ELR (cell line): ENCODE data around the gene TPSB2.
"Not testable (repeated sequence)": the region's sequence is repeated elsewhere in the genome, so short reads cannot be mapped to it uniquely, and the experiment has no call there.

Experiments
- DNase-seq: peaks from one replicate; pipeline ENCODE4 v3.0.0-alpha.2; 2015; ENCODE audit warnings: low read depth

Gene TPSB2

GRCh38 chr16:1240436-1240835 is 10.5 kb upstream of the TPSB2 start, which contains the start of gene TPSAB1:
TPSAB1 (plus strand) TSS chr16:1240705; CDS start chr16:1240939, 234 bp downstream.
- DNase-seq: not testable (repeated sequence)

GRCh38 chr16:1239575-1239974 is 9.6 kb upstream of the TPSB2 start:
- DNase-seq: not testable (repeated sequence)

GRCh38 chr16:1238909-1239308 is 8.9 kb upstream of the TPSB2 start:
- DNase-seq: not testable (repeated sequence)

GRCh38 chr16:1237990-1238389 is 8.0 kb upstream of the TPSB2 start:
- no peak for DNase-seq

- DNase-seq: not testable (repeated sequence)
Observed at GRCh38 chr16:1236659-1237058, 6.7 kb upstream of the TPSB2 start.

GRCh38 chr16:1232049-1232748 is 2.2 kb upstream of the TPSB2 start:
- not testable (repeated sequence) for DNase-seq

GRCh38 chr16:1231301-1231700 is 1.3 kb upstream of the TPSB2 start:
- DNase-seq: not testable (repeated sequence)

GRCh38 chr16:1230471-1231212 is 658 bp upstream of the TPSB2 start:
- DNase-seq: not testable (repeated sequence)

GRCh38 chr16:1229476-1229875 is 508 bp downstream of the TPSB2 start:
- not testable (repeated sequence) for DNase-seq

- DNase-seq: not testable (repeated sequence)
Observed at GRCh38 chr16:1228227-1228626, 1.8 kb downstream of the TPSB2 start.

- not testable (repeated sequence) for DNase-seq
Observed at GRCh38 chr16:1226692-1227091, 3.3 kb downstream of the TPSB2 start.

GRCh38 chr16:1225728-1226311 is 4.2 kb downstream of the TPSB2 start:
- DNase-seq: not testable (repeated sequence)

- DNase-seq: no peak
Observed at GRCh38 chr16:1225051-1225451, 4.9 kb downstream of the TPSB2 start, which contains the start of gene TPSG1. TPSG1 (minus strand) TSS chr16:1225268; CDS start chr16:1225252, 16 bp downstream.

- DNase-seq: no peak
Observed at GRCh38 chr16:1224558-1224957, 5.4 kb downstream of the TPSB2 start.

GRCh38 chr16:1223355-1224214 is 6.4 kb downstream of the TPSB2 start:
- no peak for DNase-seq

- no peak for DNase-seq
Observed at GRCh38 chr16:1222553-1223354, 7.2 kb downstream of the TPSB2 start.

- DNase-seq: no peak
Observed at GRCh38 chr16:1221628-1222552, 8.1 kb downstream of the TPSB2 start.

- DNase-seq: no peak
Observed at GRCh38 chr16:1220841-1221627, 8.9 kb downstream of the TPSB2 start.
